ENCODE data around the gene APOBEC4.

Gene APOBEC4

DNA sequence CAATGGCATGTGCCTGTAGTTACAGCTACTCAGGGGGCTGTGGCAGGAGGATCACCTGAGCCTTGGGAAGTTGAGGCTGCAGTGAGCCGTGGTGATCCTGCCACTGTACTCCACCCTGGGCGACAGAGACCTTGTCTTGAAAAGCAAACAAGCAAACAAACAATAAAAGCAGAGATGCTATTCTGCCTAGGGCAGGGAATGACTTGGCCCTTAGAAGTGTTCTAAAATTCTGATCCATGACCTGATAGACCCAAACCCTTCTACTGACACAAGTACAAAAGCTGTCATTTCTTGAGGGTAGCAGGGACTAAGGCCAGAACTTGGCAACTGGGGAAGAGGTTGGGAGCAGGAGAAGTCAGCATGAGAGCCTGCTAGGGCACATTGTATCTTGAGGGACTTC lies 47.2 kb downstream of the APOBEC4 start:
- DNase-seq, result no peak

DNA sequence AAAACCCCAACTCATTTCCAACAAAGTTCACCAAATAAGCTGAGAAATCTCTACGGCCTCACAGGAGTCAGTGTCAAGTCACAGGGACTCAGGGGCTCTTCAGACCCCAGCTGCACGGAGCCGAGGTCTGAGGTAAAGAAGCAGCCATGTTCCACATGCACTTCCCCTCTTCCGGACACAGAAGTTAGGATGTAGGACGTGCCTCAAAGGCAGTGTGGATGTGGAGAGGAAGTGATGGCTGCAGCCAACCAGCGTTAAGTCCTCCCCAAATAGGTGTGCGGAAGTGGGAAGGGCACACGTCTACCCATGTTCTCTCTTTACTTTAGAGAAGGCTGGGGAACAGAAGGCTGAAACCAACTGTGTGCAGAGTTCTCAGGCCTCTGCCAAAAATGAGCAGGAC lies 48.3 kb downstream of the APOBEC4 start:
- DNase-seq, result peak in 1 of 56 donors; percentile 6

DNA sequence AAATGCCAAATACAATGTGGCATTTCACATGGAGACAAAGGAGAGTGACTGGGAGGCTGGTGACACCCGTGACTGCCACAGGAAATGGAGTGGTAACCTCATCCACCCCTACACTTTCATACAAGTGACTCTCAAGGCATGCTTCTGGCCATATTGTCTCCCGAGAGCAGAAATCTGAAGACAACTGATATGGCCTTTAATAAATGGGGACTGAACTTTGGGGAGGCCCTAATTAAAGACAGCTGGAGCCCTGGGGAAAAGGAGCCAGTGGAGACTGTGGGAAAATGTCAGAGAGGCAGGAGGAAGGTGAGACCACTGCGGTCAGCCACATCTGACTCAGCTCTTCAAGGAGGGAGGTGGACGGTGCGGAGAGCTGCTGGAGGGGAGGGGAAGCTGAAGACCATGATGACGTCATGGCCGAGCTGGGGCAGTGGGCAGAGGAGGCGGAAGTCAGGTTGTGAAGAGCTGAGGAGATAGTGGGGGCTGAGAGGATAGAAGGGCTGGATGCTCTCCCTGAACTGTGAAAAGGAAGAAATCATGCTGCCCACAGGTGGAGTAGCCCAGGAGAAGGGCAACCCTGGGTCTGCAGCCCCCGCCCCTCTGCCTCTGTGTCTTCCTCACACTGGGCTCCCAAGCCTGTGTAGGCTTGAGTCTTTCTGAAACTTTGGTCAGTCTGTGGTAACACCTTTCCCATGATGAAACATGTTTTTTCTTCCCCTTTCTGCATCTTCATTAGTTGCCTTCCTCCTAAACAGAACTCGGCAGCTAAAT lies 48.9 kb downstream of the APOBEC4 start:
- DNase-seq, result no peak

DNA sequence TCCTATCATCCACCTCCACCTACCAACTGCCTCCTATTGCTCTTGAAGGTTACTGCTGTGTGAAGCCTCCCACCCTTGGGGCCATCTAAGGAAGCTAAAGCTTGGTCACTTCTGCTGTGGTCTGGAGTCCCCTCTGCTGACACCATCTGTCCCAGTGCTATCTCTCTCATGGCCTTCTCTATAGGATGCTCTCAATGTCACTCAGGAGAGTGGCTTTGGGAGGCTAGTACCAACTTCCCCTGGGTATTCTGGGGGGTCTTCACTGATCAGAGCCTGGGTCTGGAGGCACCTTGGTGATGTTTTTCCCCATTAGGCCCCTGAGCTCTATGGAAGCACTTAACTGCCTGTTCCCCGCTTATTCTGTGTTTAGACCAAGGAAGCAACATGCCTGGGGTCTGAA lies 50.6 kb downstream of the APOBEC4 start:
- no peak for DNase-seq

GRCh38 chr1:183600634-183601033 lies 52.5 kb downstream of the APOBEC4 start:
- DNase-seq, result no peak

GRCh38 chr1:183600136-183600535 lies 53.0 kb downstream of the APOBEC4 start:
- DNase-seq, result peak in 1 of 56 donors; percentile 33

DNA sequence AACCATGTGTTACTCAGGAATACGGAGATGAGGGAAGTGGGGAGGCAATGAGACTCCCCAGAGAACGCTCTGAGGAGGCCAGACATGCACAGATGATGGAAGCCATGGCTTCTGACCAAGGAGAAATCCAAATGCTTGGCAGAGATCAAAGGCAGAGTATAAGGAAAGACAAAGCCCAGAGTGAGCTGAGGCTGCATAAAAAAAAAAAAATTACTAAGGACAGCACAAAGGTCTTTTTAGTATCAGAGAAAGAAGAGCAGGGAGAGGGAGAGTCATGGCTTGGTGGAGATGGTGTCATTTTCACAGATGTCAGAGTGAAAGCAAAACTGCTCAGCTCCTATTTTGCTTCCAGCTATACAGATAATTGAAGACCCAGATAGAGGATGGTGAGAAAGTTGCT lies 54.7 kb downstream of the APOBEC4 start:
- no peak for DNase-seq

DNA sequence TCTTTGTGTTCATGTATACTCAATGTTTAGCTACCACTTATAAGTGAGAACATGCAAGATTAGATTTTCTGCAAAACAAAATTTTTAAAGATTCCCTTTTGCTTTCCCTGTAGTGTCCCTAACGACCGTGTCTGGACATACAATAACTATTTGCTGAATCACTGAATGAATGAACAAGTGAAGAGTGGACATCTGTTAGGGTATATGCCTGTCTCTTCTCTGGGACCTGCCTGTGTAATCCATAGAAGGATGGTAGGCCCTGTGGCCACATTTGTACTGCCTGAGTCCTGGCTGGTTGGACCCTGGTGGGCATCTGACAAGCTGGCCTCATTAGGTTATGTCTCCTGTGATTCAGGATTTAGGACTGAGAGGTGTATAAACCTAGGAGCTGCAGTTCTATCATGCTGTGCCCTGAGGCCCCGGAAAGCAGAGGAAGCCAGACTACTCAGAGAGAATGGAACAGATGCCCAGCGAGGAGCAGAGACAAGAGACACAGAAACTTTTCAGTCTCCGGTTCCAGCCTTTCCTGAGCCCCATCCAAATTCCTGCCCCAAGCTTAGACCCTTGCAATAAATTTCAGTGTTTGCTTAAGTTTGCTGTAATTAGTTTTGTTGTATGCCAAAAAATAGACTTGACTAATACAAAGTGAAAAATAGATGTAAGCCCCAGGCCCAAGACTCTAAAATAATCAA lies 55.3 kb downstream of the APOBEC4 start:
- DNase-seq, result no peak

DNA sequence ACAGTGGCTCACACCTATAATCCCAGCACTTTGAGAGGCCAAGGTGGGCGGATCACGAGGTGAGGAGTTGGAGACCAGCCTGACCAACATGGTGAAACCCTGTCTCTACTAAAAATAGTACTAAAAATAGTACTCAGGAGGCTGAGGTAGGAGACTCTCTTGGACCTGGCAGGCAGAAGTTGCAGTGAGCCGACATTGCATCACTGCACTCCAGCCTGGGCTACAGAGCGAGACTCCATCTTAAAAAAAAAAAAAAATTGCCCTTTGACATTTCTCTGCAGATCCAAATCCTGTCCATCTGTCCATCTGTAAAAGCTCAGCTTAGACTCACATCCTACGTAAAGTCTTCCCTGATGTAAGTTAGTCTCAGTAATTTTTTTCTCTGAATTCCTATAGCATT lies 56.6 kb downstream of the APOBEC4 start:
- no peak for DNase-seq

Data from amygdala (tissue), 56 donors.